Measurements from ENCODE around the gene PPP6R2.

Gene PPP6R2

DNA sequence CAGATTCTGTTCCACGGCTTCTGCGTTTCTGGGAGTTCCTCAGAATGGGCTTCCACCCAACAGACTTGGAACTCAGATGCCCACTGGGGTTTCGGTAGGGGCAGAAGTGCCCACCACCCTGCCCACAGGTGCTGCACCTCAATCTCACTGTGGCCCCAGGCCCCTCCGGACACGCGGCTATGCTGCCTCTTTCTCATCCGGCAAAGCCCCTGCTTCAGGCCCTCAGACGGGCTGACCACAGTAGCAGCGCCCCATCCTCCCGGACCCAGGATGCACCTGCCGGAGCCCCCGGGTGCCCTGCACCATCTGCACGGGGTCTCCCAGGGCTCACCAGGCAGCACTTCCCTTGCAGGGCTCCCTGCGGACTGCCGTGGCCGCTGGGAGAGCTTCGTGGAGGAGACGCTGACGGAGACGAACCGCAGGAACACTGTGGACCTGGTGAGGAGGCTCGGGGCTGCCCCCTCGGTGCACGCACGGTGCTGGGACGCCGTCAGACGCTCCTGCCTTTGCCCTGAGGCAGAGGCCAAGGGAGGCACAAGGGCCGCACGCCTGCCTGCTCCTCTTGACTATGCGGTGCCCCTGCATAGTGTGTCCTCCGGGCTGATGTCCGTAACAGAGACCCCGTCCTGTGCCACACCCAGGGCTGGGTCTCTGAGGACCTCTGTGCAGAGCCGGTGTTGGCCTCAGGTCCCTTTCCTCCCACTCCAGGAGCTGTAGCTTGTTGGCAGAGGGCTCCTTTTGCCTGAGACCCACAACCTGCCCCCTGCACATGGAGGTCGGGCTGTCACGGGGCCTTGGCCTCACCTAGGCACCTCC is 93.1 kb downstream of the PPP6R2 start:
- DNase-seq = no peak

DNA sequence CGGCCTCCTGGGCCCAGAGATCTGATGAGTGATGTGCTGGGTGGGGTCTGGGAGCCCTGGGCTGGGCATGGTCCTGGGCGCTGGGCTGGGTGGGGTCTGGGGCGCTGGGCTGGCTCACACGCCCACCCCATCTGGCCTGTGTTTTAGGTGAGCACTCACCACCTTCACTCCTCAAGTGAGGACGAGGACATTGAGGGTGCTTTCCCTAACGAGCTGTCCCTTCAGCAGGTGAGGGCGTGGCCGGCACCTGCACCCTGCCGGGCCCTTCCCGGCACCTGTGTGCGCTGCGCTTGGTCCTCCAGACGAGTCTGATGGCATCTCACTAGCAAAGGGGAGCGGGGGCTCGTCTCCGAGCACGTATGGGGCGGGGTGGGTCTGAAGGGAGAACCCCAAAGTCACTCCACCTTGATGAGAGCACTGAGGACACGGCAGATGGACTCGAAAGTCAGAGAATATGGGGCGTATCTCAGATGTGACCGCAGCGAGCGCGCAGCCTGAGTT is 93.8 kb downstream of the PPP6R2 start:
- DNase-seq = no peak

DNA sequence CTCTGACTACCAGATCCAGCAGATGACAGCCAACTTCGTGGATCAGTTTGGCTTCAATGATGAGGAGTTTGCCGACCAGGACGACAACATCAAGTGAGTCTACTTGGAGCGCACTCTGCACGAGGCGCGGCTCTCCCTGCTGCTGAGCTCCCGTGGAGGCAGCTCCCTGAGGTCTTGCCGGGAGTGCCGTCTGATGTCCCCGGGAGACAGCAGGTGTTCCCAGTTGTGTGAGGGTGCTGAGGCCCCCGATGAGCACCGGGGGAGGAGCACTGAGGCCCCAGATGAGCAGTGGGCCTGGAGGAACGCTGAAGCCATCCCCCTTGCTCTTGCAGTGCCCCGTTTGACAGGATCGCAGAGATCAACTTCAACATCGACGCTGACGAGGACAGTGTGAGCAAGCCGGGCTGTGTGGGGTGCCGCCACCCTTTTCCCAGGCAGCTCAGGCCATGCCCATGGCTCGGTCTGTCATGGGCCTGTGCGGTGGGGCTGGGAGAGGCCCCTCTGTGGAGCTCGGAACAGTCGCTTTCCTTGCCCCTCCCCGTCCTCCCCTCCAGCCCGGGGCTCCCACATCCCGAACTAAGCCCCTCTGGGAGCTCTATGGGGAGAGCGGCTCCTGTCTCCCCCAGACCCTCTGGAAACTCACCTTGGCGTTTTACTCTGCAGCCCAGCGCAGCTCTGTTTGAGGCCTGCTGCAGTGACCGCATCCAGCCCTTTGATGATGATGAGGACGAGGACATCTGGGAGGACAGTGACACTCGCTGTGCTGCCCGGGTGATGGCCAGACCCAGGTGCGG is 94.6 kb downstream of the PPP6R2 start:
- DNase-seq = no peak

DNA sequence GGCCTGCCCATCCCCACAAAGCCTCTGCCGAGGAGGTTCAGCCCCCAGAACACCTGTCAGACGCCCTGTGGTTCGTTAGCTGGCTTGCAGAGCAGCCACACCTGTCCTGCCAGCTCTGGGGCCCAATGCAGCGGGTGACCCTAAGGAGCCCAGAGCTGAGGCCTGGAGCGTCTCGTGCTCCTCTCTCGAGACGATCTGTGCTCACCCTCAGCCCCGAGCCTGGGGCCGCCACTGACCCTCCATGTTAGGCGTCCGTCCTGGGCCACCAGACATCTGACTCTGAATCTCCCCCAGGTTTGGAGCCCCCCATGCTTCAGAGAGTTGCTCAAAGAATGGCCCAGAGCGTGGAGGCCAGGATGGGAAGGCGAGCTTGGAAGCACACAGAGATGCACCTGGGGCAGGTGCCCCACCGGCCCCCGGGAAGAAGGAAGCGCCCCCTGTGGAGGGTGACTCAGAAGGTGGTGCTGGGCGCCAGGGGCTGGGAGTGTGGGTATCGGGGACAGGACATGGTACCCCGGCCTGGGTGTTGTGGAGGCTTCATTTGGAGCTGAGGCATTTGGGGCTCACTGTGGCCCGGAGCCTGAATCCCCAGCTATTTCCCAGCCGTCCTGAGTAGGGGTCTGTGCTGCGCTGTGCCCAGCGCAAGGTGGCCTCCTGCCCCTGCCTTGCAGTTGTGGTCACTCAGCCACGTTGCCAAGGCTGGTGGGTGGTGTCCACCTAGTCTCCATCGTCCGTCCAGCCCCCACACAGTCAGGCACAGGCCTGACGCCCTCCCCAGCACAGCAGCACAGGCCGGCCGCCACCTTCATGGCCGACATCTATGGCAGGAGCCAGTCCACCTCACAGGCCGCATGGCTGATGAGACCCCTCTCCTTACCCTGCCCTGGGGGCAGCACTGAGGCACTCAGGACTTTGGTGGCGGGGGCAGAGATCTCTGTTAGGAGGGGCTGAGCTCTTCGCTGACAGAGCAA is 95.5 kb downstream of the PPP6R2 start:
- no peak for DNase-seq

DNA sequence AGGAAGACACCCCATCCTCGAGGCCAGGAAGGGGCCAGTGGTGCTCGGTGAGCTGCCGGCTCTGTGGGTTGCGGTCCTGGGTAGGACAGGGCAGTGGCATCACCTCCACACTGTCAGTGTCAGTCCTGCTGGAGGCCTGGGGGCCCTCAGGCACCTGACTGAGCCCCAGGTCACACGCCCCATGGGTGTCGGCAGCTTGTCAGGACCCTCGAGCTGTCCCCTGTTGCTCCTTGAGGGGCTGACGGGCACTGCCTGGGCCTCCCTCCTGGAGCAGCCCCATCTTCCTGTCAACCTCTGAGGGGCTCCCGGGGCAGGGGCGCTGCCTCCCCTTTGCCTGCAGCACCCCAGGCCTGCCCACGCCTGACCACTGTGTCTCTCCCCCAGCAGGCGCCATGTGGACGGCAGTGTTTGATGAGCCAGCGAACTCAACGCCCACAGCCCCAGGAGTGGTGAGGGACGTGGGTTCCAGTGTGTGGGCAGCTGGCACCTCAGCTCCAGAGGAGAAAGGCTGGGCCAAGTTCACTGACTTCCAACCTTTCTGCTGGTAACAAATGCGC is 96.3 kb downstream of the PPP6R2 start:
- no peak for DNase-seq

DNA sequence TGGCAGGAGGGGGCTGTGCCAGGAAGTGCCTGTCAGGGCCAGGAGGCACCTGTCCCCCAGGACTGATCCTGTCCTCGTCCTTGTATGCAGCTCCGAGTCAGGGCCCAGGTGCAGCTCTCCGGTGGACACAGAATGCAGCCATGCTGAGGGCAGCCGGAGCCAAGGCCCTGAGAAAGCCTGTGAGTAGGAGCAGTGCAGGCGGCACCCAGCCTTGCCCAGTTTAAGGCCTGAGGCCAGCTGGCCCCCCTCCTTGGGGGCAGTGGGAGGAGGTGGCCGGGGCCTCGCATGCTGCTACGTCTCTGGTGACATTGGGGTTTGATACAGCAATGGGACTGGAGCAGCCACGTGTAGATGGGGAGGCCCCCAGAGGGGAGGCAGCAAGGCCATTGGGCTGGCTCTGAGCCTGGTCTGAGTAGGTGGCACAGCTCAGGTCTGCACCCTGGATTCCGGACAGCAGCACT is 96.8 kb downstream of the PPP6R2 start:
- DNase-seq = no peak

DNA sequence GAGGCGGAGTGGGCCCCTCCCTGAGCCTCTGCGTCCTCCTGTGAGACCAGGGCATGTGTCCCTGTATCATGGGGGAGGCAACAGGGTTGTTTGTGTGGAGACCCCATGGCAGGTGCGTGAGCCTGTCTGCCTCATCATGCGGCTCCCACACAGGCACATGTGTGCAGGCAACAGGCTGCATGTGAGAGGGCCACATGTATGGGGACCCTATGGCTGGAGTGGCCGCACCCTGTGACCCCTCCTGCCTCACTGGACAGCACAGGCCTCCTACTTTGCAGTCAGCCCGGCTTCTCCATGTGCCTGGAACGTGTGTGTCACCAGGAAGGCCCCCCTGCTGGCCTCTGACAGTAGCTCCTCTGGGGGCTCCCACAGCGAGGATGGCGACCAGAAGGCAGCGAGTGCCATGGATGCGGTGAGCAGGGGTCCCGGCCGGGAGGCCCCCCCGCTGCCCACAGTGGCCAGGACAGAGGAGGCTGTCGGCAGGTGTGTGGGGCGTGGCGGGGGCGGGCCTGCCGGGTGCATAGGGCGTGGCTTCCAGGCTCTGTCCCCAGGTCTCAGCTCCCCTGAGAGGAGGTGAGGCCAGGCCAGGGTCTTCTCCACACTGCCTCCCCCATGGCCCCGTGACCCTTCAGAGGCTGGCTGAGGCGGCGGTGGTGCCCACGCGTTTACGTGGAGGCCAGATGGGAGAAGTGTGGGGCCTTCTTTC is 97.6 kb downstream of the PPP6R2 start:
- no peak for DNase-seq

DNA sequence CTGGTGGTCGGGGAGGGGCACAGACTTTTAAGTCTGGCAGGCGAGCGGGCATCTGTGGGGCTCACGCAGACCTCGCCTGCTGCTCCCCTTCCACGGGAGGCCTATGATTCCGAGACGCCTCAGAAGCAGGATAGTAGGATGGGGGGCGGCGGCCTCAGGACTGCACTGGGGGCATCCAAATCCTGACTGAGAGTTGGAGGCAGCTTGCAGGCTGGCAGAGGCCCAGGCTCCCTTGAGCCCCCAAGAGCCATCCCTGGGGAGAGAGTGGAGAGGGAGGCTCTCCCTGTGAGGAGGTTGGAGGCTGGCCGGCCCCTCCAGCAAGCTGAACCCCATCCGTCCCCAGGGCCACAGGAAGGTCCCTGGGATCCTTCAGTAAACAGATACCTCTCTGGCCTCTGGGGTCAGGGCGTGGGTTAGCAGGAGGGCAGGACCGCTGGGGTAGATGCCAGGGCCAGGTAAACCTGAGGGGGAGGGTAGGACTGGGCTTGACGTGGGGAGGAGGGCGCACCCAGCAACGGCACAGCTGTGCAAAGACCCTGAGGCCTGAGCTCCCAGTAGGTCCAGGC is 98.4 kb downstream of the PPP6R2 start:
- DNase-seq = no peak

DNA sequence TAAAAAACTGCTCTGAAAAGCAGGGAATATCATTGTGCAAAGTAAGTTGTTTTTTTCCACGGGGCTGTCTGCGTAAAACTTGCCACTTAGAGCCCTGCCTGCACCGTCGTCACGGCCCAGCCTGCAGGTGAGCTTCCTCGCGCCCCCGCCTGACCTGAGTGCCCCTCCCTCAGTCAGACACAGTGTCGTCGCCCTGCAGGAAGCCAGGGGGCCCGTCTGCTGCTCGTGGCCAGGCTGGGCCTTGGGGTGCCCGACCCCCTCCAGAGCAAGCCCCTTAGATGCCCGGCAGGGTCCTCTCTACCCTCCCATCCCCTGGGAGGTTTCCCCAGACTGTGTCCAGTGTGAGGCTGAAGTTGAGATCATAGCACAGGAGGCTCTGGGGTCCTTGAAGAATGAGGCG is 100.1 kb downstream of the PPP6R2 start:
- DNase-seq = no peak

DNA sequence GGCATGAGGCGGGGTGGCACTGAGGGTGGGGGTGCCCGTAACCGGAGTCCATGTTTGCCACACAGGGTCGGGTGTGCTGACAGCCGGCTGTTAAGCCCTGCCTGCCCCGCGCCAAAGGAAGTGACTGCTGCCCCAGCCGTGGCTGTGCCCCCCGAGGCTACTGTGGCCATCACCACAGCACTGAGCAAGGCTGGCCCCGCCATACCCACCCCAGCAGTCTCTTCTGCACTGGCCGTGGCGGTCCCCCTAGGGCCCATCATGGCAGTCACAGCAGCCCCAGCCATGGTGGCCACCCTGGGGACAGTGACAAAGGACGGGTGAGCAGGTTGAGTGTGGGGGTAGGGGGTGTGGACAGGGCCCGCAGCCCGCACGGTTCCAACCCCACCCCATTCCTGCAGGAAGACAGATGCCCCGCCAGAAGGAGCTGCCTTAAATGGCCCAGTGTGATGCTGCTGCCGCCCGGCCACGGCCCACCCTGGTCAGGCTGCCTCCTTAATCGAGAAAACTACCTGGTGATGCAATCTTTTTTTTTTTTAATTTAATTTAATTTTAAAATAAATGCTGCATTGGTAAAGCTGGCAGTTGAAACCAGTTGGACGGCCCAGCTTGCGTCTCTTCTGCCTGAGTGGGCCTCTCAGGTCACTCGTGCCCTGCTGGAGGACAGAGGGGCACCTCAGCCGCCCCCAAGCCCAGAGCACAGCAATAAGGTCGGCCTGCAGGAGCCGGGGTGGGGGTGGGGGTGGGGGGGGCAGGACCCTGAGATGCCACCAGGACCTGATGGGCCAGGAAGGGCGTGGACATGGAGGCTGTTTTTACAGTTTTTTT is 100.9 kb downstream of the PPP6R2 start:
- no peak for DNase-seq

DNA sequence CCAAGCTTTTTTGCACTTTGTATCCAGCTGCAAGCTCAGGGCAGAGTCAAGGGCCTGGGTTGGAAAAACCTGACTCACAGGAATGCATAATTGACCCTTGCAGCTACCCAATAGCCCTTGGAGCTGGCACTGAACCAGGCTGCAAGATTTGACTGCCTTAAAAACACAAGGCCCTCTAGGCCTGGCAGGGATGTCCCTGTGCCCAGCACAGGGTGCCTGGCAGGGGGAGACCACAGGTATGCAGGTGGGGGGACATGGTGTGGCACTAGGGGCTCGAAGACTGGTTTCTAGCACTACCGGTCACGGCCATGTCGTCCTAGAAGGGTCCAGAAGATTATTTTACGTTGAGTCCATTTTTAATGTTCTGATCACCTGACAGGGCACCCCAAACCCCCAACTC is 101.5 kb downstream of the PPP6R2 start:
- DNase-seq = no peak

DNA sequence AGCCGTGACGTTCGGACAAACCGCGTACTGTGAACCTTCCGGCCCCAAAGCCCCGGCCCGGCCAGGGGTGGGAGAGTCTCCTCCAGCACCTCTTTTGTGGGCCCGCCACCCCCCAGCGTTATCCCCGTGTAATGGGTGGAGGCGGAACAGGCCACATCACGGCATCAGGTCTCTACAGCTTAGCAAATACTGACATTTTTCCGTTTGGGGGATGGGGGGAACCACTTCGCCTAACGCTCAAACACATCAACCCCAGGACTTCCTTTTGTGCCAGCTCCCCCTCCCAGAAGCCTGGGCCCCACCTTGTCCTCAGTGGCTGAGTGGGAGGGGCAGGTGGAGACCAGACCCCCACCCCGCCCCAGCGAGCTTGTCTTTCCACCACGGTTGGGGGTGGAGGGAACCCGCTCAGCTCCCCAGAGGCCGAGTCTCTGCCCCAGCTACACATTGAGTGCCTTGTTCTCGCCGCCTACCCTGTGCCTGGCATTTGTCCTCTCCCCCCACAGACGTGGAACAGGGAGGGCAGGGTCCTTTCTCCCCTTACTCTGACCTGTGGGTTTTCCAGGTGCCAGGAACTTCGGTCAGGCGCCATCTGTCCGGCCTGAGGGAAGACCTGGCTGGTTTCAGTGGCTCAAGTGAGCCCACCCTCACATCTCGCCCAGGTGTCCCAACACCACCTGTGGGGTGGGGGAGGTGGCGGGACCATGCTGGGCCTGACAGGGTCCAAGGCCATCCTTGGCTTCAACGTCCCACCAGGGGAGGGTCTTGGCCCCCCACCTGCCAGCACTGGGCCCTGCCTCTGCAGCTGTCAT is 102.1 kb downstream of the PPP6R2 start:
- DNase-seq = no peak

DNA sequence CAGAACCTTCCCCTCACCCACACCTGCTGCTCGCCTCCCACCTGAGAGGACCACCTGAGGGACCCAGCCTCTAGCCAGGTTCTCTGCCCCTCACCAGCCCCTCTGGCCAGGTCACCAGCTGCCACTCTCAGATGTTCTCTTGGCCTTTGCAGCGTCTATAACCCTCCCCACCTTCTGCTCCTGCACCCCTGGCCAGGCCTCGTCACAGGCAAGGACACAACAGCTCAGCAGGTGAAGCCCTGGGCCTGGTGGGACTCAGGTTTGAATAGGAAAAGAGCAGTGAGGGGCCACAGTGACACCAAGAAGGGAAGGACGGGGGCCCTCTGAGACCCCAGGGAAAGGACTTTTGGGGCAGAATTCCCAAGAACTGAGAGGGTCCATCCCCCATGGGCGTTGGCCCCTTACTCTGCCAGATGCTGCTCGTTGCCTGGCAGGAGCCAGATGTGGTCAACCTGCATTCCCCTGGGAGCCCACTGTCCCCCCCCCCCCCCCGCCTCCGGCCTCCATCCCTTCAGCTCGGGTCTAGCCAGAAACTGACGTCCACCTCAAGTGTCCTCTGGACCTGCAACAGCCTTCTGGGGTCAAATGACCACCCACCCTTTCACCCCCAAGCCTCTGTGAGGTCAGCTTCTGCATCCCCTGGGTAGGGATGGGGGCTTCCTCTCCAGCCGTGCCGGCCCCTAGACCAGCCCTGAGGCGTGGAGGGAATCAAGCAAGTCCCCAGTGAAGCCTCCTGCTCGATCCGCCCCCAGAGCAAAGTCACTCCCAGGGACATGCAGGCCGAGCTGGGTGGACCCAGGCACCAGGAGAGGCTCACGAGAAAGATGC is 103.0 kb downstream of the PPP6R2 start:
- DNase-seq = no peak

DNA sequence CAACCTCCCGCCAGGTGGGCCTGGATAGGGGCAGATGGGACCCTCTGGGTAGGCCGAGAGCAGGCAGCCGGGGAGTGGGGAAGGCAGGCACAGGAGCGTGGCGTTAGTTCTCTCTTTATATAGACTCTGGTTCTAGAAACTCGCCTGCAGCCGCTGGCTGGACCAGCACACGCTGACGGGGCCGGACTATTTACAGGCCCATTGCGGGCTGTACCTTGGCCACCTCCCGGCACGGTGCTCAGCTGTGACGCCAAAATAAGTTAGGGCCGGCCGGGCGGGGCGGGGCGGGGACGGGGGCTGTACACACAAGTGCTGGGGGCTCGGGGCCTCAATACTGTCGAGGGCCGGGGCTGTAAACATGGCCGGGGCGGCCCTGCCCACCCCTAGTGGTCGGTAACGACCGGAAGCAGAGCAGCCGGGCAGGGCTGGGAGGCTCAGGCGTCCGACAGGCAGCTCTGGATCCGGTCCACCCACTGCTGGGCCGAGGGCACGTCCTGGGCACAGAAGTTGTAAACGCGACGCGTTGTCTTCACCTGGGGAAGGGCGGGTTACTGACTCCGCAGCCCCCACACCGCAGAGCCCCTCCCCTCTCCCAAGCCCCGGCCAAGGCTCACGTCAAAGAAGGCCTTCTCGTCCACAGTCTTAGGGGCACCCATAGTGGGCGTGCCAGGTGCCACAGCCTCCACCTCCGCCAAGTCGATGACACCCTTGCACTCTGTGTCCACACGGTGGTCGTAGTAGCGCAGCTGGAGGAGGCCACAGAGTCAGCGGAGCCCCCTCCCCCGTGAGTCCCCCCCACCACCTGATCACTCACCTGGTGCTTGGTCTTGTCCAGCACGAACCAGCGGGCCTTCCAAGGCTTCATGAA is 103.8 kb downstream of the PPP6R2 start:
- no peak for DNase-seq

DNA sequence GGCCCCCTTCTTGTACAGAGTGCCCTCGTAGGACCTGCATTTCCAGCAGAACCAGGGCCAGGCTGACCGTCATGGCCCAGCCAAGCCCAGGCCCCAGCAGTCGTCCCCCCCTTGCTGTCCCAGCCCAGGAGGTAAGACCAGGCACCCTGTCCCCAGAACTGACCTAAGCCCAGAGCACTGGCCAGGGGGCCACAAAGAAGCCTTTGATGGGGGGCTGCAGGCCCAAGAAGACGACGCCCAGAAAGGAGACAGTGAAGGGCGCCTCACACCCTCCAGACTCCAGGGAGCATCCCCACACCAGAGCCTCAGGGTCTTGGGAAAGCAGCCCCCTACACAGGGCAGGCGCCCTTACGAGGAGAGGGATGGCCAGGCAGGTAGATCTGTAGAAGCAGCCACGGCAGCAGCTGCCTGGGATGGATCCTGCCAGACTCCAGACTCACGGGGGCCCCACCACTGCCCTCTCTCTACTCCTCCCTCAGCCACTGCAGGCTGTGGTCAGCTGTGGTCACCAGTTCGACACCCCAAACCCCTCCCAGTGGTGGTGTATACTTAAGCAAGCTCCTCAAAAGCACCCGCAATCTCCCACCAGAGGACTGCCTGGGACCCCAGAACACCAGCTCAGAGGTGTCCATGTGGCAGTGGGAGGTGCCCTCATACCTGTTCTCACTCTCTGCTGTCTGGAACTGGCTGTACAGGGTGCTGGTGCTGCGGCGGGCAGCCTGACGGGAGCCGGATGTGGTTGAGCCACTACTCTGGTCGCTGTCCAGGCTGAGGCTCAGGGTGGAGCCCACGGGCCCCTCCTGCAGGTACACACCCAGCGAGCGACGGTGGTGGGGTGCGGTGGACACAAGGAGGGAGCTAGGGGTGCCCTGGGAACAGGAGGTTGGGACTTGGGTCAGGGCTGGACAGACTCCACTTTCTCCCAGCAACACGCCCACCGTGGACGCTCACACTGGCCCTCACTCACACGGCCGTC is 104.7 kb downstream of the PPP6R2 start:
- DNase-seq = no peak

DNA sequence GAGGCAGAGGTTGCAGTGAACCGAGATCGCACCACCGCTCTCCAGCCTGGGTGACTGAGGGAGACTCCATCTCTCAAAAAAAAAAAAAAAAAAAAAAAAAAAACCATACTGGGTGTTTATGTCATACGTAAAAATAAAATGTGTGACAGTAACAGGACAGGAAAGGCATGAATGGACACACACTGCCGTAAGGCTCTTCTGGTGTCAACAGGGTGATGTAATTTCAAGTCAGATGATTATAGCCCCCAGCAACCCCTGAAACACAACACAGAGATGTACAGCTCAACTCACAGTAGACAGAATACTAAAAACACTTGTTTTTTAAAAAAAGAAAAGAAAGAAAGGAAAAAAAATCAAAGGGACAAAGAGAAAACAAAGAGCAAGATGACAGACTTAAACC is 109.5 kb downstream of the PPP6R2 start:
- no peak for DNase-seq
